NCI-H1105 (cell line): ENCODE measurements around the gene ARRDC2.
"Not testable (repeated sequence)": the region's sequence is repeated elsewhere in the genome, so short reads cannot be mapped to it uniquely, and the experiment has no call there.

Experiments used
- DNase-seq: peaks from one replicate; lab custom pipeline; 2025; lab: John Stamatoyannopoulos, UW

The ARRDC2 gene

GRCh38 chr19:17989425-17990094, 18.4 kb upstream of the ARRDC2 start:
- no peak for DNase-seq

GRCh38 chr19:17993076-17993813, 14.7 kb upstream of the ARRDC2 start:
- DNase-seq: no peak

DNA sequence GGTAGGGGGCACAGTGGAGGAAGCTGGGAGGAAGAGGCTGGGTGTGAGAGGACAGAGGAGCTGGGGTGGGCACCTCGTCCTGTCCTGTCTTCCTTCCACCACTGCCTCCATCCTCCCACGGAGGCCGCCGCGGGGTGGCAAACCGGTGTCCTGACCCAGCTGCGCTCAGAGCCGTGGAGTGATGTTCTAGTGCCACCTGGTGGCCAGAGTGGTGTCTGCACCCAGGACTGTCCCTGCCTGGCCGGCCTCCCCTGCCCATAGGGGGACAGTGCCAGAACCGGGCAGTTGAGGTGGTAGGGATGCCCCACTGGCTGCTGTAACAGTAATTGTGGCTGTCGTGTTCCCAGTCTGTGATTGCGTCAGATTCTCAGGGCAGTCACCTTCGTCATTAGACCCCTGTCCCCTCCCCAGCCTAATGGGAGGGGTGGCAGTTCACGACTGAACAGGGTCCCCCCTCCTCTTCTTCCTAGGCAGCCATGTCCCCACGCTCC, 11.1 kb upstream of the ARRDC2 start:
- DNase-seq: peak; percentile 37

DNA sequence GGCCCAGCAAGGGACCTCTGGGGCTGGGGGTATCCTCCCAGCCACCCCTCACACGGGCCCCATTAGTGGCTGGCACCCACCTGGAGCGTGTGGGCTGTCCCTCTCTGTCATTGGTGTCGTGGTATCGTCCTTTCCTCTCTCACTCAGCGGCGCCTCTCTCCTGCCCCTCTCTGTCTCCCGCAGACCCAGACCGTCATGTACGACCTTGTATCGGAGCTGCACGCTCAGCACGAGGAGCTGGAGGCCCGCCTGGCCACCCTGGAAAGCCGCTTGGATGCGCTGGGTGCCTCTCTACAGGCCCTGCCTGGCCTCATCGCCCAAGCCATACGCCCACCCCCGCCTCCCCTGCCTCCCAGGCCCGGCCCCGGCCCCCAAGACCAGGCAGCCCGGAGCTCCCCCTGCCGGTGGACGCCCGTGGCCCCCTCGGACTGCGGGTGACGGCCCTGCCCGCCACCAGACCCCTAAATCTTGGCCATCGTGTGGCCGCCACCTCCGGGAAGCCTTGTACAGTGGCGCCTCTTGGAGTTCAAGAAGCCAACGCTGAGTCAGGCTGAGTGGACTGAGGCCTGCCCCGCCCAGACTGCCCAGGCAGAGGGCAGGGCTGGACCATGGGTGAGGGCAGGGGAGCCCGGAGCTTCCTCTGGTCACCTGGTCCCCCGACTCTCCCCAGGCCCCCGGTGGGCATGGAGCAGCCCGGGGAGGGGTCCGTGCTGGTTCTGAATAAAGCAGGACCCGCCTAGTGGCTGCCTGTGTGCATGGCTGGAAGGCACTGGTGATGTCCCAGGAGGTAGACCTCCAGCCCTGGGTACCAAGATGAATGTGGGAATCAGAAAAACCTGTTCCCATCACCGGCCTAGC, 9.8 kb upstream of the ARRDC2 start:
- DNase-seq: no peak

GRCh38 chr19:17998827-17999150, 9.2 kb upstream of the ARRDC2 start:
- no peak for DNase-seq

DNA sequence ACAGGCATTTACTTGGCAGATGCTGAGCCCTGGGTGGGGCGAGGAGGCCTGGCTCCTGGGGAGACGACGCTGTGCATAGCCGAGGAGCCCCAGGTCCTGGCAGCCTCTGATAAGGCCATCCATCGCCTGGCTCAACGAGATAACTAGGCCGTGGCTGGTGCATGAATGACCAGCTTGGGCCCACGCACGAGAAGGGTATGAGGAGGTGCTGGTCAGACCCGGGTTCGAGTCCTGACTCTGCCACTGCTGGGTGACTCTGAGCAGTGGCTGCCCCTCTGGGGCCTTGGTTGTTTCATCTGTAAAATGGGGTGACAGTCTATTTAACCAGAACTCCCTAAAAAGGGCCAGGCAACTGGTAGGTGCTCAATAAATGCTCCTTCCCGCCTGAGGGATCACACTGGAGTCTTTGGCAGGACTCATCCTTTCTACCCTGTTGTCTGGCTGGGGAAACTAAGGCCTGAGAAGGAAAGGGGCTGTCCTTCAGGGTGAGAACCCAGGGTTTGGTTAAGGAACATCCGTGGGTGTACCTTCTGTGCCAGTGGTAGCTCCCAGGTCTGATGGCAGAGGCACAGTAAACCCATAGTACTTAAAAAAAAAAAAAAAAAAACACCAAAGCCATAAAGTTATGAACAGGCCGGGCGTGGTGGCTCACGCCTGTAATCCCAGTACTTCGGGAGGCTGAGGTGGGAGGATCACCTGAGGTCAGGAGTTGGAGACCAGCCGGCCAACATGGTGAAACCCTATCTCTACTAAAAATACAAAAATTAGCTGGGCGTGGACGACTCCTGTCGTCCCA, 8.1 kb upstream of the ARRDC2 start:
- DNase-seq: no peak

- DNase-seq: no peak
Observed at GRCh38 chr19:18000480-18000914, 7.5 kb upstream of the ARRDC2 start.

DNA sequence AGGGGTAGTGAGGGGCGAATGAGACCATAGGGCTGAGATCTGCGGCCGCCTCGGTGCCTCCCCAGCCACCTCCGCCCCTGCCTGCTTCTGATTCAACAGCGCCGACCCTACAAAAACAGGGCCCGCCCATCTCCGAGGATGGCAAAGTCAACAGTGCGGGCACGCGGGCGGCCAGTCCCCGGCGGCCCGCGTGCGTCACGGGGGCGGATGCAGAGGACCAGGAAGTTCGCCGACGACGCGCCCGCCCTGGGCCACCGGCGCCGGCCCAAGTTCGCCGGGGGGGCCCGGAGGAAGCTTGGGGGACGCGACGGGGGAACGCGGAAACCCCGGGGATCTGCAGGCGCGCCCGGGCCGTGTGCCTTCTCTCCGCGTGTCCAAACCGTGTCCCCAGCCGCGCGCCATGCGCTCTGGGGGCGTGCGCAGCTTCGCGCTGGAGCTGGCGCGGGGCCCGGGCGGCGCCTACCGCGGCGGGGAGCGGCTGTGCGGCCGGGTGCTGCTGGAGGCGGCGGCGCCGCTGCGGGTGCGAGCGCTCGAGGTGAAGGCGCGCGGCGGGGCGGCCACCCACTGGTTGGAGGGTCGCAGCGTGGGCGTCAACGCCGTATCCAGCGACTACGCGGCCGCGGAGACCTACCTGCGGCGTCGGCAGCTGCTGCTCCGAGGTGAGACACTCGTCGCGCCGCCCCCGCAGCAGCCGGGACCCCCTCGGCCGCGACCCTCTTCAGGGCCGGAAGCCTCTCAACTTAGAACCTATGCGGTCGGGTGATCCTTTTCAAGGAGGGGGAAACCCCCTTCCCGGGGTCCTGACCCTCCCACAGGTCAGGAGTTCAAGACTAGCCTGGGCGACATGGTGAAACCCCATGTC, 6.8 kb upstream of the ARRDC2 start:
- peak; percentile 26 for DNase-seq

GRCh38 chr19:18001777-18002345, 6.1 kb upstream of the ARRDC2 start:
- DNase-seq: no peak

- DNase-seq: no peak
Observed at GRCh38 chr19:18002347-18002850, 5.6 kb upstream of the ARRDC2 start.

GRCh38 chr19:18005750-18006149, 2.2 kb upstream of the ARRDC2 start:
- DNase-seq: not testable (repeated sequence)

DNA sequence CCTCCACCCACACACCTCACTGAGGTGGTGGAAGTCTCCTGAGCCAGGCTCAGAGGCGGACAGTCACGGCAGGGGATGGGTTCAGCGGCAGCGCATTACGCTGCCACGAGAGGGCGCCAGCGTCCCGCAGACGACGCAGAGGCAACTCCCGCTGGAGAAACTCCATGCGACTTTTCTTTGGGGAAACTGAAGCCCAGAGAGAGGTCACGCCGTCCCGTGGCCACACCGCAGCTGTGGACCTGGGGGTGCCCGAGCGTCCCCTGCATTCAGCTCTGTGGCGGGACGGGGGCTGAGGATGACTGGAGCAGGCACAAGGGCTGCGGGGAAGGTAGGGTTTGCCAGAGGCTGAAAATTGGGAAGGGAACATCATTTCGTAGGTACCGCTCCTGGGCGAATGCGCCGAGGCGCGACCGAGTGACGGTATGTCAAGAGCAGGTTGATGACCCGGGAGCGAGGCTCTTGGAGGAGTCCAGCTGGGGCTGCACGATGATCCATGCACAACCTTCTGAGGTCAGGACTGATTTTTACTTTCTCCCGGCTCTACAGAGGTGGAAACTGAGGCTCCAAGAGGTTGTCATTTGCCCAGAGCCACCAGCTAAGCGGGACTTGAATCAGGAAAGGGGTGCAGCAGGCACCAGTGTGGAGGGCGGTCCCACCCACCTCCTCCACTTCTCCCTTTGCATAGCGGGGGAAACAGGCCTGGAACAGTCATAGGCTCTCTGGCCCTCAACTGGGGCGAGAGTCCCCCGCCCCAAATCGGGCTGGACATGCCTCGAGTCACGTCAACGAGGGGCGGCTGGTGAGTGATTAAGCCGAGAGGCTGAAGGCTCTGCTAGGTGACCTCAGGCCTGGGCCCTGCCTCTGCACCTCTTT, 690 bp upstream of the ARRDC2 start:
- peak; percentile 64 for DNase-seq

DNA sequence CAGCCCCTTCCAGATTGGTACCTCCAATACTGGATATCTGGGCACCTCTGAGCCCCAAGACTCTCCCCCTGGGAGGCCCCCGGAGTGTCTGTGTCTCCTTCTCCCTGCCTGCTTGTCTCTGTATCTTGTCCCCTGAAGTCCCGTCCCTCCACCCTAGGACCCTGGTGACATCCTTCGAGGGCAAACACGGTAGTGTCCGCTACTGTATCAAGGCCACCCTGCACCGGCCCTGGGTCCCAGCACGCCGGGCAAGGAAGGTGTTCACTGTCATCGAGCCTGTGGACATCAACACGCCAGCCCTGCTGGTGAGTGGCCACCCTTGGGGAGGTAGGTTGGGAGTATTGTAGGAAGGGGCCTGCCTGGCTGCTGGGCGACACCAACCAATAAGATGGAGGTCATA, 844 bp downstream of the ARRDC2 start:
- DNase-seq: no peak

DNA sequence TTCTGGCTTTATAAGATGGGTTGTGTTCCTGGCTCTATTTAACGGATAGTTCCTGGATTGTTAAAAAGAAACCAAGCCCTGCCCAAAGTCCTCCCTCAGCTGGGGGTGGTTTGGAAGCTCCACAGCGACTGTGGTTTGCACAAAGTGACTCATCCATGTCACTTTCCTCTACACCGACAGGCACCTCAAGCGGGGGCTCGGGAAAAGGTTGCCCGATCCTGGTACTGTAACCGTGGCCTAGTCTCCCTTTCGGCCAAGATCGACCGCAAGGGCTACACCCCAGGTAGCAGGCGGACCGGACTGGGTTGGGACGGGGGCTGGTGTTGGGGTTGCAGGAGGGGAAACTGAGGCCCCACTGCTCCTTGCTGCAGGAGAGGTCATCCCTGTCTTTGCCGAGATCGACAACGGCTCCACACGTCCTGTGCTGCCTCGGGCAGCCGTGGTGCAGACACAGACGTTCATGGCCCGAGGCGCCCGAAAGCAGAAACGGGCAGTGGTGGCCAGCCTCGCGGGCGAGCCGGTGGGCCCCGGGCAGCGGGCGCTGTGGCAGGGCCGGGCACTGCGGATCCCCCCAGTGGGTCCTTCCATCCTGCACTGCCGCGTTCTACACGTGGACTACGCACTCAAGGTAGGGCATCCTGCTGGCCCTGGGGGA, 1.6 kb downstream of the ARRDC2 start:
- no peak for DNase-seq

GRCh38 chr19:18010149-18010548, 2.2 kb downstream of the ARRDC2 start:
- DNase-seq: no peak

DNA sequence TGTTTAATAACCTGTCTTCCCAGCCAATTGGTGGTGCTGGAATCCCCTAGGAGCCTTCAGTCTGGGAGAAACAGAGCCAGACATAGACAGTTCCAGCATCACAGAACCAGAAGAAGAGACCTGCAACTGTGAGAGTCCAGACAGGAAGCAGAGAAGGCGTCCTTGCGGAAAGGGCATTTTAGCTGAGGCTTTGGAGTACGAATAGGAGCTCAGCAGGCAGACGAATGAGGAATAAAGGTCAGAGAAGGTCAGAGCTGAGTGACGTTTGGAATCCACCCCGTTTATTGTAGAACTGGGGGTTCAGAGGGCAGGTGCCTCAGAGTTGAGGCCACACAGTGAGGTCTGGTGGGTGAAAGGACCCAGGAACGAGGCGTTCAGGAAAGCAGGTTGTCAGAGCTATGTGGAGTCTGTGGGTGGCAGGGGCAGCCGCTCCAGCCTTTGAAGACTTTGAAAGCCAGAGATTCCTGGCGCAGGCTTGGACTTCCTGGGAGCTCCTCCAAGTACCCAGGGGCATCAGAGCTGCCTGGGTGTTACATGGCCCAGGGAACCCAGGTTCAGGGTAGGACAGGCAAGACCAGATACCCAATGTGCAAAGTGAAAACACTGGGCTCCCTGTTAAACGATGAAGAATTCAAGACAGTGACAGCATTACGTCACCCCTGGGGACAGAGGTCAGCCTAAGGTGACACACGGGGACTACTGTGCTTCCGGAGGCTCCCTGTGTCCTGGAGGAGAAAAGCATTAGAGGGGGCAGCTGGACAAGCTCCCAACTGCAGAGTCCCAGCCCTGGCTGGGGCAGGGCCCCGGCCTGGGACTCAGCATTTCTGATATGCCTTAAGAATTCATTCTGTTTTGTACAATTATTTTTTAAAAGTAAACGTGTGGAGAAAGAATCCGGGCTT, 5.5 kb downstream of the ARRDC2 start:
- no peak for DNase-seq

GRCh38 chr19:18014197-18014596, 6.2 kb downstream of the ARRDC2 start:
- DNase-seq: no peak
